AG09309 (cell line): ENCODE measurements around the gene MATN1.

Experiments used
- DNase-seq: peaks from one replicate; pipeline ENCODE4 v3.0.0-alpha.2; 2010; ENCODE audit warnings: low read depth
- H3K4me3 ChIP-seq: 2 replicates; pipeline ENCODE4 v1.5.1; 2011; ENCODE audit warnings: mild to moderate bottlenecking, low read depth, low read length, moderate library complexity; ENCODE audit not compliant: control insufficient read depth
- TF ChIP-seq, protein P1 (sequence below): IDR thresholded peaks from 2 replicates; pipeline ENCODE4 v1.5.1; 2011; ENCODE audit warnings: mild to moderate bottlenecking, low read depth, low read length, inconsistent platforms; ENCODE audit not compliant: insufficient read depth, control insufficient read depth; ENCODE audit errors: missing control alignments

The MATN1 gene

DNA sequence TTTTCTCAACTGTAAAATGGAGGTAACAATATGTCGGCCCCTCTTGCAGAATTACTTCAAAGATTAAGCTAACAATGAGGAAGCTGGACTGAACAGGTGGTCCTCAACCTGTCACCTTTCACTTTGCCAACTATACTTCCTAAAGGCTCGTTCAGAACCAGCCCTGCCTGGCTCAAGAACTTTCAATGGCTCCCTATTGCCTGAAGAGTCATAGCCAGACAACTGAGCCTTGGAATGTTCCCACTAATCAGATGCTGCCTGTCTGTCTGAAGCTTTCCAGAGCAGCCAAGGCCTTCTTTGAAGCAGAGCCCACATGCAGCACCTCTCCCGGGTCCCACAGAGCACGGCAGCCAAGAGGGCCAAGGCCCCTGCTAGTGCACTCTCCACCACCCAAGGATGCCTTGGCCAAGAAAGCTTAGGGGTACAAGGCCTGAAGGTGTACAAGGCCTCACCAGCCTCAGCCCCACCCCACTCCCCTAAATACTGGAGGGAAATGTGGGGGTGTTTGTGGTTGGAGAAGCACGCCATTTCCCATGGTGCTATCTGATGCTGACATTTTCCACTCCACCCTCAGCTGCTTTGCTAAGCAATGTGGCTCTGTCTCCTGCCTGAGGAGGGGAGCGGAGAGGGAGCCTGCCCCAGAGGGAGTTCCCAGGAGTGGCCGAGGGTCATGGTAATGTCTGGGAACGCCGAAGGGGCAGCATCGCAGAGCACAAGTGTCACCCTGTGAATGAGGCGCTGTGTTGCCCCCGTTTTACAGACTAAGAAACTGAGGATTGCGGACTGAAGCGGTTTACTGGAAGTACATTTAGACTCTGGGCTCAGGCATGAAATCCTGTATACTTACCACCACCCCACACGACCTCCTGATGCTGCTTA, 42.4 kb upstream of the MATN1 start:
- H3K4me3 ChIP-seq = no peak overlapping the region
- TF ChIP-seq, protein P1, sequence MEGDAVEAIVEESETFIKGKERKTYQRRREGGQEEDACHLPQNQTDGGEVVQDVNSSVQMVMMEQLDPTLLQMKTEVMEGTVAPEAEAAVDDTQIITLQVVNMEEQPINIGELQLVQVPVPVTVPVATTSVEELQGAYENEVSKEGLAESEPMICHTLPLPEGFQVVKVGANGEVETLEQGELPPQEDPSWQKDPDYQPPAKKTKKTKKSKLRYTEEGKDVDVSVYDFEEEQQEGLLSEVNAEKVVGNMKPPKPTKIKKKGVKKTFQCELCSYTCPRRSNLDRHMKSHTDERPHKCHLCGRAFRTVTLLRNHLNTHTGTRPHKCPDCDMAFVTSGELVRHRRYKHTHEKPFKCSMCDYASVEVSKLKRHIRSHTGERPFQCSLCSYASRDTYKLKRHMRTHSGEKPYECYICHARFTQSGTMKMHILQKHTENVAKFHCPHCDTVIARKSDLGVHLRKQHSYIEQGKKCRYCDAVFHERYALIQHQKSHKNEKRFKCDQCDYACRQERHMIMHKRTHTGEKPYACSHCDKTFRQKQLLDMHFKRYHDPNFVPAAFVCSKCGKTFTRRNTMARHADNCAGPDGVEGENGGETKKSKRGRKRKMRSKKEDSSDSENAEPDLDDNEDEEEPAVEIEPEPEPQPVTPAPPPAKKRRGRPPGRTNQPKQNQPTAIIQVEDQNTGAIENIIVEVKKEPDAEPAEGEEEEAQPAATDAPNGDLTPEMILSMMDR = no peak
- DNase-seq = no peak

DNA sequence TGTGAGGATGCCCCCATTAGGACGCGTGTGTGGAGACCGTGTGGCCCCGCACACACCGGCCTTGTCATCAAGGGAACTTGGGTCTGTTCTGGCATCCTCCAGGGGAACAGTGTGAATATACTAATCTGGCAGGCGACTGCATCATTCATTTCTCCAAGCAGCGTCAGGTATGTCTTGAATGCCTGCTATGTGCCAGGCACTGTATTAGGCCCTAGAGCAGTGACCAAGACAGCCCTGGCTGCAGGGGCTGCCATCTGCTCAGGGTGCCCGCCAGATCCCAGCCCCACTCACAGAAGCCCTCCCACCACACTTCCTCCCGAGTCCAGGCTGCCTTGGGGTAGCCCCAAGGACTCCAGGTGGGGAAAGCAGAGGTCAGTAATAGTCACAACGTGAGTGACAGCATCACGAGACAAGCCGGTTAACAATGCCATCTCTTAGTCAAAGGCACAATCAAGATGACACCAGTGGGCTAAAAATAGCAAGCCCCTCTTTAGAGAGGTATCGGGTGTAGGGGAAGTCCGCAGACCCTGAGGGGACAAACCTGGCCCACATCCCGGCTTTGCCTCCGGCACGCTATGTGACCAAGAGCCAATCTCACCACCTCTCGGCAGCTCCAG, 41.7 kb upstream of the MATN1 start:
- no peak overlapping the region for H3K4me3 ChIP-seq
- TF ChIP-seq, protein P1 = no peak
- no peak for DNase-seq

DNA sequence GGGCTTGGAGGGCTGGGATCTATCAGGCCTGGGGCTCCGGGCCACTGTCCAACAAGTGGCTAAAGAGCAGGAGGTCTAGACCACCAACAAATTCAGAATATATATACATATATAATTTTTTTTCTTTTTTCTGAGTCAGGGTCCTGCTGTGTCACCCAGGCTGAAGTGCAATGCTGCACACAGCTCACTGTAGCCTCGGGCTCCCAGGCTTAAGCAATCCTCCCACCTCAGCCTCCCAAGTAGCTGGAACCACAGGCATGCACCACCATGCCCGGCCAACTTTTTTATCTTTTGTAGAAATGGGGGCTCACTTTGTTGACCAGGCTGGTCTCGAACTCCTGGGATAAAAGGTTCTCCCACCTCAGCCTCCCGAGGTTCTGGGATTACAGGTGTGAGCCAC, 41.0 kb upstream of the MATN1 start:
- no peak overlapping the region for H3K4me3 ChIP-seq
- no peak for DNase-seq
- TF ChIP-seq, protein P1 = no peak

DNA sequence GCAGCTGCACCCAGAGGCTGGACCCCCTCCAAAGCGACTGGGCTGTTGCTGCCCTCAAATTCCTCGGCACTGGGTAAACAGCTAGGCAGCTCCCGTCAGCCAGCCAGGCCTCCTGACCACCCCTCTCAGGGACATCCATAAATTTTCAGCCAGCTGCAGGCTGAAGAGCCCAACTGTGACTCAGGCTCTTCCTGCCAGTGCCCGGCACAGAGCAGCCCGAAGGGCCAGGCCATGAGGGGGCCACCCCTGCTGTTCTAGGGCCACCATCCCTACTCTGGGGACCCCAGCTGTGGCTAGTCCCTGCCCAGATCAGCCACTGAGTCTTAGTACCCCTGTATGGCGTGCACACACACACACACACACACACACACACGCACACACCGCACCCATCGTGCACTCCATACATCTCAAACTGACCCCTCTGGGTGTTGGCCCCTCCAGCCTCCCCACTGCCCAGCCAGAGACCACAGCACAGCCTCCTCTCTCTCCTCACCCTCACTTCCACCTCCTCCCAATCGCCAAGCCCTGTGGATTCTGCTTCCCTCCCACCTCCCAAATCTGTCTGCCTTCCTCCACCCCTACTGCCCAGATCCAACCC, 40.4 kb upstream of the MATN1 start:
- no peak overlapping the region for H3K4me3 ChIP-seq
- no peak for DNase-seq
- TF ChIP-seq, protein P1 = no peak

DNA sequence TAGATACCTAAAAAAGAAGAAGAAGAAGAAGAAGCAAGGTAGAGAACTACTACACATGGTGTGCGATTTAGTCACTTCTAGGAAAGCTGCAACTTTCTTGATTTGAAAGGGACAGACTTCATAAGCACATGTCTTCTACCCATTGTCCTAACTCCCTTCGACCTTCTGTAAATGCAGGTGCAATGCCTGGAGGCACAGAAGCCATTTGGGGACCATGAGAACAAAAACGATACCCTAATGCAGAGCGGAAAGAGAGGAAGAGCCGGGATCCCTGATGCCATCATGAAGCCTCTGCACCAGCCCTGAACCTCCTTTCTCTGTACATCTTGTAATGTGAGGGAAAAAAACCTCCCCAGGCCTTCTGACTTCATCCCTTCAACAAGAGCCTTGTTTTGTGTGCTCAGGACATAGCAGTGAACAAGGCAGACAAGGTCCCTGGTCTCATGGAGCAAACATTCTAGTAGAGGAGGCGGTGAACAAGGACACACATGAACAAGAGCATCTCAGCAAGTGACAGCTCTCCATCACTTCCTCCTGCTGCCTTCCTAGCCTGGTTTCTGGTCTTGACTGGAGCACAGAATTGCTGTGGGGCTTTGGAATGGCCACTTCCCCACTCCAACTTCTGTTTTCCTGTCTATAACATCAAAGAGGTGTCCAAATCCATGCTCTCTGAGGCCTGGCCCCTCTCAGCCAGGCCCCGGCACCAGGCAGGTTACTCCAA, 39.7 kb upstream of the MATN1 start:
- TF ChIP-seq, protein P1 = no peak
- no peak for DNase-seq

More for the DNA sequence above, 39.7 kb upstream of the MATN1 start:
- no peak overlapping the region for H3K4me3 ChIP-seq
